ENCODE data around the gene ENPP7.

Gene ENPP7, protein sequence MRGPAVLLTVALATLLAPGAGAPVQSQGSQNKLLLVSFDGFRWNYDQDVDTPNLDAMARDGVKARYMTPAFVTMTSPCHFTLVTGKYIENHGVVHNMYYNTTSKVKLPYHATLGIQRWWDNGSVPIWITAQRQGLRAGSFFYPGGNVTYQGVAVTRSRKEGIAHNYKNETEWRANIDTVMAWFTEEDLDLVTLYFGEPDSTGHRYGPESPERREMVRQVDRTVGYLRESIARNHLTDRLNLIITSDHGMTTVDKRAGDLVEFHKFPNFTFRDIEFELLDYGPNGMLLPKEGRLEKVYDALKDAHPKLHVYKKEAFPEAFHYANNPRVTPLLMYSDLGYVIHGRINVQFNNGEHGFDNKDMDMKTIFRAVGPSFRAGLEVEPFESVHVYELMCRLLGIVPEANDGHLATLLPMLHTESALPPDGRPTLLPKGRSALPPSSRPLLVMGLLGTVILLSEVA

DNA sequence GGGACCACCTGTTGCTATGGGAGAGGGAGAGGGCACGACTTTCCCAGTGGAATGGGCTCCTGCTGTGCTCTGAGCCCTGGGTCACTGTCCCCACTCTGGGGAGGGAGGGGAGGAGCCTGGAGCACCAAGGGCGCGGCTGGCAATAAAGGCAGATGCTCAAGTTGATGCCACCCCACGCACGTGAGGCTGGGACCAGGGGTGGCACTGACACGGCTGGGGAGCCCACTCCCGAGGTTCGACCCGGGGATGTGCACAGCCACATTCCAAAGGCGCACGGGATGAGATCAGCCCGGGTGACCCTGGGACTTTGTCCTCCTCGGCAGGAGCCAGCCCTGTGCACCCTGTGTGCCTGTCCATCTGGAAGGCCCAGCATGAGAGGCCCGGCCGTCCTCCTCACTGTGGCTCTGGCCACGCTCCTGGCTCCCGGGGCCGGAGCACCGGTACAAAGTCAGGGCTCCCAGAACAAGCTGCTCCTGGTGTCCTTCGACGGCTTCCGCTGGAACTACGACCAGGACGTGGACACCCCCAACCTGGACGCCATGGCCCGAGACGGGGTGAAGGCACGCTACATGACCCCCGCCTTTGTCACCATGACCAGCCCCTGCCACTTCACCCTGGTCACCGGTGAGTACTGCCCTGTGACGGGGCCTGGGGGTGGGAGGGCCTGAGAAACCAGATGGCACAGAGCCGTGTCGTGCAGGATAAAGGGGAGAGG is at the start of gene ENPP7:
Gene ENPP7 (plus strand): TSS at position 175 of the 715 bp plus-strand sequence. CDS start 197 bp downstream, at position 372.
- H3K4me3 ChIP-seq (ENCODE audit: low read depth, low read length): no peak within 1 kb of the TSS
- TF ChIP-seq, protein P1, sequence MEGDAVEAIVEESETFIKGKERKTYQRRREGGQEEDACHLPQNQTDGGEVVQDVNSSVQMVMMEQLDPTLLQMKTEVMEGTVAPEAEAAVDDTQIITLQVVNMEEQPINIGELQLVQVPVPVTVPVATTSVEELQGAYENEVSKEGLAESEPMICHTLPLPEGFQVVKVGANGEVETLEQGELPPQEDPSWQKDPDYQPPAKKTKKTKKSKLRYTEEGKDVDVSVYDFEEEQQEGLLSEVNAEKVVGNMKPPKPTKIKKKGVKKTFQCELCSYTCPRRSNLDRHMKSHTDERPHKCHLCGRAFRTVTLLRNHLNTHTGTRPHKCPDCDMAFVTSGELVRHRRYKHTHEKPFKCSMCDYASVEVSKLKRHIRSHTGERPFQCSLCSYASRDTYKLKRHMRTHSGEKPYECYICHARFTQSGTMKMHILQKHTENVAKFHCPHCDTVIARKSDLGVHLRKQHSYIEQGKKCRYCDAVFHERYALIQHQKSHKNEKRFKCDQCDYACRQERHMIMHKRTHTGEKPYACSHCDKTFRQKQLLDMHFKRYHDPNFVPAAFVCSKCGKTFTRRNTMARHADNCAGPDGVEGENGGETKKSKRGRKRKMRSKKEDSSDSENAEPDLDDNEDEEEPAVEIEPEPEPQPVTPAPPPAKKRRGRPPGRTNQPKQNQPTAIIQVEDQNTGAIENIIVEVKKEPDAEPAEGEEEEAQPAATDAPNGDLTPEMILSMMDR (IDR thresholded peaks at IDR 0.05; ENCODE audit: low read depth, low read length, missing control alignments): no peak
- no peak for DNase-seq (ENCODE audit: low read depth)

DNA sequence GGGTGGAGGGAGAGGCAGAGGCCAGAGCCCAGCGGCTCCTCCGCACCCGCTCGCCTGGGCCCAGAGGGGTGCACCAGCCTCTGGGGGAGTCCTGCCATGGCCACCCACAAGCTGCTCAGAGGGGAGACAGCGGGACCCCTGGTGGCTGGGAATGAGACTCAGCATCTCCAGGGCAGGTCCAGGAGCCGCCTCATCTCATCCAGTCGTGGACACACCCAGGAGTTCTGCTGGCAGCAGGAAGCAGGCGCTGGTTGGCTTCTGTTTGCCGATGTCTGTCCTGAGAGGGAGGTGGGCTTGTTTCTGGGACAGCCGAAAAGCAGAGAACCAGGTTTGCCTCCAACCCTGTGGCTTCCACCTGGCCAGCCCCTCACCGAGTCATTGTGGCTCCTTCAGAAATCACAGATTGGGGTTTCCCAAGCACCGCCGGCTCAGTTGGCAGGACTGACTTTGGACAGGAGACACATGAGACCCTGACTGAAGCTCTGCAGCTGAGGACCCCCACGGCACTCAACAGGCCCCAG is 49.6 kb upstream of the ENPP7 start:
- H3K4me3 ChIP-seq (ENCODE audit: low read depth, low read length): no peak overlapping the region
- no peak for DNase-seq (ENCODE audit: low read depth)
- TF ChIP-seq, protein P1 (IDR thresholded peaks at IDR 0.05; ENCODE audit: low read depth, low read length, missing control alignments): no peak

DNA sequence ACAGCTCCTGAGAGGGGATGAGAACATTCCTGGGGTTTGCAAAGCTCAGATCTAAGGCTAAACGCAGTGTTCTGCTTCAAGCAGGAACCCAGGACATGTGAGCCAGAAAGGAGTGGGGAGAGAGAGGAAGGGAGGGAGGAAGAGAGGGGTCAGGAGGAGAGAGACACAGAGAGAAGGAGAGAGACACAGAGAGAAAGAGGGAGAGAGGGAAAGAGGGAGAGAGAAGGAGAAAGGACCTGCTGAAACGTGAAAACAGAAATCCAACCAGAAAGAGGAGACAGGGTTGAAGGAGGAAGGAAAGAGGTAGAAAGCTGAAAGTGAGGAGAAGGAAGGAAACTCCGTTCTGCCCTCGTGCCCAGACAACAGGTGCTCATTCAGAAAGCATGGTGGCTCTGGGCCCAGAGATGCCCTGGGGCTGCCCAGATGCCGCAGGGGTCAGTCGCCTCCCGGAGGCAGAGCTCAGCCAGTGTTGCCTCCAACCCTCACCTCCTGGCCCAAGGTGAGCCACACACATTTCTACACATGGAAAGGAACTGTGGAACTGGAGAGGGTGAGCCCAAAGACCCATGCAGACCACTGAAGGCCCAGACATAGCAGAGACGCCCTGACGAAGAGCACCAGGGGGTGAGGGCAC is 49.0 kb upstream of the ENPP7 start:
- H3K4me3 ChIP-seq (ENCODE audit: low read depth, low read length): no peak overlapping the region
- TF ChIP-seq, protein P1 (IDR thresholded peaks at IDR 0.05; ENCODE audit: low read depth, low read length, missing control alignments): no peak
- DNase-seq (ENCODE audit: low read depth): no peak

DNA sequence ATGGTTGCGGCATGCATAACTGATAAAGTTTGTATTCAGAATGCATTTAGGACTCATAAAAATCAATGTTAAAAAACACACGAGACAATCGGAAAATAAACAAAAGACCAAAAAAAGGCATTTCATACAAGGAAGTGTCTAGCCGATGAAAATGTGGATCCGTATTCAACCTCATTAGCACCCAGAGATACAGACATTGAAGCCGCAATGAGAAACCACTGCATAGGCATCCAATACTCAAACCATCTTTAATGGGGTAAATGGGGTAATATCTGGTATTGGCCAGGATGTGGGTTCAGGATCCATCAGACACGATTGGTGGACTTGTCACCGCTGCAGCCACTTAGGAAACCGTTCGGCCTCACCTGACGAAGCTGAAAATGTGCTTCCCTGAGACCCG is 47.4 kb upstream of the ENPP7 start:
- DNase-seq (ENCODE audit: low read depth): no peak
- H3K4me3 ChIP-seq (ENCODE audit: low read depth, low read length): no peak overlapping the region

DNA sequence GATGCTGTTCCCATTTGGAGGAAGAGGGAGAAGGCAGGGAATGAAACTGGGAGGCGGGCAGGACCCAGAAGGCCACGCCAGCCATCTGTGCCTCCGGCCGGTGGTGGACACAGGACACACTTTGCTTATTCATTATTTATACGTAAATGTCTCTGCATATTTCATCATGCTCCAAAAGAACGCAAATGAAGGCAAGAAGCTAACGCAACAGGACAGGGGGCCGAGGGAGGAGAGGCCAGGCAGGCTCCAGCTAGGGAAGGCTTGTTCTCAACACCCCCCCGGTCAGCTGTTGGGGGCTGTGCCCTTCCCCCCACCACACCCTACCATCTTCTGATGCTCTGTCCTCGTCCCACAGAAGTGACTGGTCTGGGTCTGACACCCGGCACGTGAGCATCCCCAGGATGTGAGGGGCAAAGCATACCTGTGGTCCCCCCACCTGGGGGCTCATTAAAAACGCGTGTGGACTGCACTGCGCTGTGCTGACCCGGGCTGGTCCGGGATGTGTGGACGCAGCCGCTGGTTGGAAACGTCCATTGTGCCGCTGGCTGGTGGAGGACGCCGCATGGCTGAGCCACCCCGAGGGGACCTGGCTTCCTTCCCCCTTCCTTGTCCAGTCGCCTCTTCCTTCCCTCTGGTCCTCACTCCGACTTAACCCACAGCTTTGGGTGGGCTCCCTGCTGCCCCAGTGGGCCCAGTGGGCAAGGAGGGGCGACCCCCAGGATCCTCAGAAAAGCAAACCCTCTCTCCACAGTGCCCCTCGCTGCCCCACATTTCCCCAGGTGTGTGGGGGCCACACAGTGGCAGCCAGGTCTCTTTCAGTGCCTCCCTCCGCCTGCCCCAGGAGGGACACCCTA is 46.4 kb upstream of the ENPP7 start:
- DNase-seq (ENCODE audit: low read depth): no peak
- H3K4me3 ChIP-seq (ENCODE audit: low read depth, low read length): no peak overlapping the region
- TF ChIP-seq, protein P1 (IDR thresholded peaks at IDR 0.05; ENCODE audit: low read depth, low read length, missing control alignments): no peak

More for the DNA sequence above, 47.4 kb upstream of the ENPP7 start:
- TF ChIP-seq, protein P1 (IDR thresholded peaks at IDR 0.05; ENCODE audit: low read depth, low read length, missing control alignments): no peak

- DNase-seq (ENCODE audit: low read depth): no peak
- TF ChIP-seq, protein P1 (IDR thresholded peaks at IDR 0.05; ENCODE audit: low read depth, low read length, missing control alignments): no peak
- no peak overlapping the region for H3K4me3 ChIP-seq (ENCODE audit: low read depth, low read length)
Measured at GRCh38 chr17:79685121-79685520, 45.6 kb upstream of the ENPP7 start.
